Measurements from ENCODE around the gene HEMGN. TPM values are rescaled to one million over a fixed set of nuclear protein-coding genes. Genes with fewer than 3 reads are reported as not detected.

HEMGN gene
- total RNA-seq, 1 donor from 2014 or later: not detected

GRCh38 chr9:97983589-97984187 is 45.7 kb upstream of the HEMGN start:
- no peaks in the 10 kb centered on the region for H3K36me3 ChIP-seq
- H3K9me3 ChIP-seq: no peaks in the 10 kb centered on the region
- intact Hi-C loops (cut with DNase I): loop anchor here (5.0 to 10.0 kb wide), 2 partner anchors 59 to 74 kb away; partner anchors contain the start of genes NANS and TRMO
- TF ChIP-seq CTCF (IDR thresholded peaks at IDR 0.05) (no peak), POLR2A (IDR thresholded peaks at IDR 0.05) (peak in 1 of 2 donors; percentile 20), POLR2AphosphoS5 (IDR thresholded peaks at IDR 0.05; ENCODE audit: insufficient read depth in 1 of 2, low read depth in 1 of 2) (peak in 1 of 2 donors; percentile 9)
- no peak for DNase-seq (ENCODE audit: extremely low spot score in 2 of 2)
- no peaks in the 10 kb centered on the region for H3K27me3 ChIP-seq
- H3K4me3 ChIP-seq: peak overlapping the region; percentile 96 to 98
- peaks cover 65% of the 10 kb centered on the region for H3K4me1 ChIP-seq
- H3K27ac ChIP-seq: peak overlapping the region; percentile 100

- peak within 1 kb of the TSS; percentile 100 for H3K27ac ChIP-seq
- intact Hi-C loops (cut with DNase I): loop anchor here (5.0 to 10.0 kb wide), 2 partner anchors 58 to 74 kb away; partner anchors contain the start of genes NANS and TRMO
Measured at GRCh38 chr9:97982683-97983588, 45.0 kb upstream of the HEMGN start, which contains the start of gene ANP32B. Gene ANP32B (plus strand): TSS chr9:97983341. CDS start chr9:97983556, 215 bp downstream.

GRCh38 chr9:97981846-97982682 is 44.1 kb upstream of the HEMGN start:
- peaks cover 50% of the 10 kb centered on the region for H3K4me1 ChIP-seq
- intact Hi-C loops (cut with DNase I): loop anchor here (5.0 to 10.0 kb wide), 2 partner anchors 57 to 75 kb away; partner anchors contain the start of genes NANS and TRMO

More at GRCh38 chr9:97982683-97983588, 45.0 kb upstream of the HEMGN start, which contains the start of gene ANP32B:
- DNase-seq (ENCODE audit: extremely low spot score in 2 of 2): no peak
- H3K27me3 ChIP-seq: no peaks in the 10 kb centered on the region
- peaks cover 58% of the 10 kb centered on the region for H3K4me1 ChIP-seq
- H3K9me3 ChIP-seq: no peaks in the 10 kb centered on the region
- no peaks in the 10 kb centered on the region for H3K36me3 ChIP-seq
- TF ChIP-seq POLR2AphosphoS5 (IDR thresholded peaks at IDR 0.05; ENCODE audit: insufficient read depth in 1 of 2, low read depth in 1 of 2) (peak in 1 of 2 donors; percentile 77), POLR2A (IDR thresholded peaks at IDR 0.05) (peak in 1 of 2 donors; percentile 26), CTCF (IDR thresholded peaks at IDR 0.05) (peak; percentile 46 to 79 (median 64))
- H3K4me3 ChIP-seq: peak within 1 kb of the TSS; percentile 96 to 98

More at GRCh38 chr9:97981846-97982682, 44.1 kb upstream of the HEMGN start:
- no peak for DNase-seq (ENCODE audit: extremely low spot score in 2 of 2)
- Histone ChIP-seq H3K9me3 (no peaks in the 10 kb centered on the region), H3K27ac (peak overlapping the region; percentile 100), H3K27me3 (no peaks in the 10 kb centered on the region), H3K36me3 (no peaks in the 10 kb centered on the region), H3K4me3 (peak overlapping the region; percentile 96 to 98)
- TF ChIP-seq CTCF (IDR thresholded peaks at IDR 0.05): no peak
- no peak for TF ChIP-seq POLR2AphosphoS5 (IDR thresholded peaks at IDR 0.05; ENCODE audit: insufficient read depth in 1 of 2, low read depth in 1 of 2)
- TF ChIP-seq POLR2A (IDR thresholded peaks at IDR 0.05): no peak
